Measurements from ENCODE around the gene LENG8. TPM values are rescaled to one million over a fixed set of nuclear protein-coding genes. Genes with fewer than 3 reads are reported as not detected.

LENG8 gene
- total RNA-seq, 2 donors from 2014 or later = 32.1 to 36.4 TPM

GRCh38 chr19:54458648-54459281, 9.8 kb downstream of the LENG8 start:
- peaks cover 83% of the 10 kb centered on the region for H3K36me3 ChIP-seq

DNA sequence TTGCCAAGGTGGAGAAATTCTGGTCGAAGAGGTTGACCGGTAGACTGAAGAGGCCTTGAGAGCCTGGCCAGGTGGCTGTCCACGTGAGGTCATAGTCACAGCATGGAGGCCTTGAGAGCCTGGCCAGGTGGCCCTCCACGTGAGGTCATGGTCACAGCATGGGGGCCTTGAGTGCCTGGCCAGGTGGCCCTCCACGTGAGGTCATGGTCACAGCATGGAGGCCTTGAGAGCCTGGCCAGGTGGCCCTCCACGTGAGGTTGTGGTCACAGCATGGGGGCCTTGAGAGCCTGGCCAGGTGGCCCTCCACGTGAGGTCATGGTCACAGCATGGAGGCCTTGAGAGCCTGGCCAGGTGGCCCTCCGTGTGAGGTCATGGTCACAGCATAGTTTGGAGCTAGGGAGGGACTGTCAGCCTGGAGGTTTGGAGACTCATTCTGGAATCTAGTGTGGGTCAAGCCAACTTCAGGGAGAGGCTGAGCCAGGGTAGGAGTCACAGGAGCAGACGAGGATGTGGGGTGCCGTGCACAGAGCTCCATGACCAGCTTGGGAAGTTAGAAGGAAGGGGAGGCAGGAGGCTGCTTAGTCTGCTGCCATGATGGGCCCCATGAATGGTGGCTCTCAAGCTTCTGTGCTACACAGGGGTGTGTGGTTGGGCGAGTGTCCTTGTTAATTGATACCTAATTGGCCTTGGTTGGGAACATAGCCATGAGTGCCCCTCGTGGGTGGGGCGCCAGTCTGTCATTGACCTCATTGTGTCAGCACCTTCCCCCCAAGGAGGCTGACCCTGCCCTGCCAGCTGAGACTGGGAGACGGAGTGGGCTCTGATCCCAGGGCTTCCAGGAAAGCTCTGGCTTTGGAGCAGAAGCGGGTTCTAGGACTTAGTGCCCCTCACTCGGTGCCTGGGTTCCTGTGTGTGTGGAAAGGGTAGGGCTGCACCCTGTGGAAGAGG, 10.6 kb downstream of the LENG8 start:
- no peaks in the 10 kb centered on the region for H3K9me3 ChIP-seq
- H3K4me3 ChIP-seq = no peak overlapping the region
- peaks cover 75% of the 10 kb centered on the region for H3K36me3 ChIP-seq
- no peaks in the 10 kb centered on the region for H3K27me3 ChIP-seq
- DNase-seq (ENCODE audit: low spot score) = no peak
- TF ChIP-seq CTCF (IDR thresholded peaks at IDR 0.05) = no peak
- H3K4me1 ChIP-seq = peaks cover 0 to 32% of the 10 kb centered on the region in 2 donors
- no peak overlapping the region for H3K27ac ChIP-seq

More at GRCh38 chr19:54458648-54459281, 9.8 kb downstream of the LENG8 start:
- no peak for TF ChIP-seq CTCF (IDR thresholded peaks at IDR 0.05)
- Histone ChIP-seq H3K4me3 (no peak overlapping the region), H3K4me1 (peaks cover 0 to 24% of the 10 kb centered on the region in 2 donors), H3K9me3 (no peaks in the 10 kb centered on the region), H3K27ac (no peak overlapping the region), H3K27me3 (no peaks in the 10 kb centered on the region)
- no peak for DNase-seq (ENCODE audit: low spot score)

DNA sequence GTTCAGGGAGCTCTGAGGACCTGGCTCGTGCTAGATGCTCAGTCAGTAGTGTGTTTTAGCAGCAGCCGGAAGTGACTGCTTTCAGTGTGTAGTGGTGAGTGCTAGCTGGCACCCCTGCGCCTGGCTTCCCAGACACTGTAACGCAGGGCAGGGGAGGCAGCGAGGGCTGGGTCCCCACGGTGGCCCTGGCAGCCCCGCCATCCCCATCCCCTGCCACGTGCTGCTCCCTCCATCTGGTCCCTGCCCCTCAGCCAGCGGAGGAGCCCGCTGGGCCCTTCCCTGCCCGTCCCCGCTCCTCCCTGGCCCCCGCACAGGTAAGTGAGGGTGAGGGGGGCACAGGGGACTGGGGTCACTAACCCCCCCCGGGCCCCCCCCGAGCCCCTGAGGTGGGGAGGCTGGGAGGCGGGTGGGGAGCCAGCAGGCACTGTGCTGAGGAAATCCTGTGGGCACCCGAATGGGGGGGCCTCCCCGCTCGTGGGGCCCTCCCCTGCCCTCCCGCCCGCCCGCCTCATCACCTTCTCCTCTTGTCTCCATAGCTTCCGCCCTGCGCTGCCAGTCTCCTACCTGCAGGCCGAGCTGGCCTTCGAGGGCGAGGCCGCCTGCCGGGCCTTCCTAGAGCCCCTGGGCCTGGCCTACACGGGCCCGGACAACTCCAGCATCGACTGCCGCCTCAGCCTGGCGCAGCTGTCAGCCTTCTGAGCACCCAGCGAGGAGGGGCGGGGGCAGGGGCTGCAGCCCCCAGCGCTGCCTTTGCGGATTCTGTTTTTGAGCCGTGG, 11.4 kb downstream of the LENG8 start:
- no peak overlapping the region for H3K4me3 ChIP-seq
- no peaks in the 10 kb centered on the region for H3K27me3 ChIP-seq
- no peaks in the 10 kb centered on the region for H3K9me3 ChIP-seq
- no peak overlapping the region for H3K27ac ChIP-seq
- no peak for DNase-seq (ENCODE audit: low spot score)
- H3K36me3 ChIP-seq = peaks cover 66% of the 10 kb centered on the region
- TF ChIP-seq CTCF (IDR thresholded peaks at IDR 0.05) = no peak
- H3K4me1 ChIP-seq = peaks cover 0 to 36% of the 10 kb centered on the region in 2 donors

DNA sequence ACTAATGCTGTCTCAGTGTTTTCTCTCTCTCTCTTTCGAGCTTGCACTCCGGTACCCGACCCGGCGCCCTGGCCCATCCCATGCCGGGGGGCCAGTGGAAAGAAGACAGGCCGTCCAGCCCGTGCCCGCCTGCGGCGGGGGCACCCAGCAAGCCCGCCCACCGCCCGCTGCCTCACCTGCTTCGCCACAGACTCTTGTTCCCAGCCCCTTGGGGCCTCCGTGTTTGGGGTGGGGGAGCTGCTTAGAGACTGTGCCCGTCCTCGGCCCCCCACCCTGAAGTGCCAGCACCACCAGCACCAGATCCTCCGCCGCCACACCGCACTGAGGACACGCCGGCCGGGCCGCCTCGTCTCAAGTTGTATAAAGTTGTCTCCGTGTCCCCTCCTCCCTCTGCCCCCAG, 12.2 kb downstream of the LENG8 start:
- no peak for TF ChIP-seq CTCF (IDR thresholded peaks at IDR 0.05)
- peaks cover 58% of the 10 kb centered on the region for H3K36me3 ChIP-seq
- peaks cover 0 to 36% of the 10 kb centered on the region in 2 donors for H3K4me1 ChIP-seq
- no peak overlapping the region for H3K27ac ChIP-seq
- H3K9me3 ChIP-seq = no peaks in the 10 kb centered on the region
- H3K27me3 ChIP-seq = no peaks in the 10 kb centered on the region
- DNase-seq (ENCODE audit: low spot score) = no peak
- H3K4me3 ChIP-seq = no peak overlapping the region

GRCh38 chr19:54461613-54462012, 12.6 kb downstream of the LENG8 start:
- DNase-seq (ENCODE audit: low spot score) = no peak
- Histone ChIP-seq H3K27ac (peak overlapping the region in 1 of 2 donors; percentile 96), H3K4me1 (peaks cover 0 to 36% of the 10 kb centered on the region in 2 donors)

More at GRCh38 chr19:54461613-54462012, 12.6 kb downstream of the LENG8 start:
- Histone ChIP-seq H3K4me3 (no peak overlapping the region), H3K9me3 (no peaks in the 10 kb centered on the region), H3K27me3 (no peaks in the 10 kb centered on the region), H3K36me3 (peaks cover 54% of the 10 kb centered on the region)
- TF ChIP-seq CTCF (IDR thresholded peaks at IDR 0.05) = no peak
